HG03439 (cell line): Measurements from ENCODE around the gene ESPNL.
"Not testable (repeated sequence)": the region's sequence is repeated elsewhere in the genome, so short reads cannot be mapped to it uniquely, and the experiment has no call there.

ENCODE experiments used
- ATAC-seq: cut with Tn5 transposase; IDR thresholded peaks from one replicate; pipeline ENCODE4 v1.9.1; 2021; ENCODE audit warnings: mild to moderate bottlenecking, moderate library complexity; ENCODE audit not compliant: unreplicated experiment

The ESPNL gene

DNA sequence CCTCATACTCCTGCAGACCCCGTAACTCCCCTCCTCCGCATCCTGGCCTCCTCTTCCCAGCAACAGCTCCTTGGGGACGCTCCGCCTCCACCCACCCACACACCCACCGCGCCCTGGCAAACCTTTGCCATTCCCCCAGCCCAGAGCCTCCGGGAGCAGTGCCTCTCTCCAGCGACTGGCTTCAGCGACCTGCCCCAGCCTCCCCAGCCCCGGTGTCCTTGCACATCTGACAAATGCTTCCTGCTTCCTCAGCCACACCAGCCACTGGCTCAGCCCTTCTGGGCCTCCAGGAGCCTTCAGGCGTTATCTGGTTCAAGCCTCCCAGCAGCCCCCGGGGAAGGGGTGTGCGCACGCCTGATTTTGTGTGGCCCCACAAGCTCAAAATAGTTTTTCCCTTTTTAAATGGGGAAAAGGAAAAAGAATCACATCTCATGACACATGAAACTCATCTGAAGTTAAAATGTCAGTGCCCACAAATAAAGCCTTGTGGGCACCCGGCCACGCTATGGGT lies 14.2 kb downstream of the ESPNL start:
- ATAC-seq = no peak

DNA sequence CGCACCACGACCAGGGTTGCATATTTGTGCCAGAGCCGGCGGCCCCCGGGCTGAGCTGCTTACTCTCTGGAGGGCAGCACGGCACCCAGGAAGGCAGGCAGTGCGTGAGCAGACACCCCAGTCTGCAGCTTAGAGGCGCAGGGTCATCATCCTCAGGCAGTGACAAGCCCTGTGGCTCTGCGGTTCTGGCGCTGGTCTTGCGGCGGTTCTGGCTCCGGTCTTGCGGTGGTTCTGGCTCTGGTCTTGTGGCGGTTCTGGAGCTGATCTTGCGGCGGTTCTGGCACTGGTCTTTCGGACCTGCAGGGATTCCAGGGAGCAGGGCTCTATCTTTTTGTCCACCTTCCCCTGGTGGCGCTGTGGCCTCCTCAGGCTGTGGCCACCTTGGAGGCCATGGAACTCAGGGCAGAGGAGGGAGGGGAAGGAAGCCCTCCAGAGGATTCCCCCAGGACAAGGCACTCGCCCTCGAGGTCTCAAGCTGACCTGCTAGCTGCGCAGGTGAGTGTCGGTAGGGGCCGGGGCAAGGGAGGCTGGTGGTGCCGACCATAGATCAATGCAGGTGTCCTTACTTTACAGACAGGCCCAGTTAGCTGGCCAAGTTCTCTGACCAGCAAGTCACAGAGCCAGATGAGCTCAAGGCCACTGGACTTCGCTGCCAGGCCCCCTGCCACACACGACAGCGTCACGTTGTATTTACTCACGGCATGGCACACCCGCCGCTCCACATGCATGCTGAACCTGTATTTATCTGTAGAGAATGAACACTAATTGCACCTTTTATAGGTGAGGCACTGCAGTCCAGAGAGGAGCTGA lies 14.9 kb downstream of the ESPNL start:
- no peak for ATAC-seq

DNA sequence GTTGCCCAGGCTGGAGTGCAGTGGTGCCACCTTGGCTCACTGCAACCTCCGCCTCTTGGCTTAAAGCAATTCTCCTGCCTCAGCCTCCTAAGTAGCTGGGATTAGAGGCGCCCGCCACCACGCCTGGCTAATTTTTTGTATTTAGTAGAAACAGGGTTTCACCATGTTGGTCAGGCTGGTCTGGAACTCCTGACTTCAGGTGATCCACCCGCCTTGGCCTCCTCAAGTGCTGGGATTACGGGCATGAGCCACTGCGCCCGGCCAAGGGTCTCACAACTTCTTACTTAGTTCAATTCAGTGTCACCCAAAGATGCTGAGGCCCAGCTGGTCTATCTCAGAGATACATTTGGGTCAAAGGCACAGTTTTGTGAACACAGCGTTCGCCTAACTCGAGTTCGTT lies 15.6 kb downstream of the ESPNL start:
- not testable (repeated sequence) for ATAC-seq

DNA sequence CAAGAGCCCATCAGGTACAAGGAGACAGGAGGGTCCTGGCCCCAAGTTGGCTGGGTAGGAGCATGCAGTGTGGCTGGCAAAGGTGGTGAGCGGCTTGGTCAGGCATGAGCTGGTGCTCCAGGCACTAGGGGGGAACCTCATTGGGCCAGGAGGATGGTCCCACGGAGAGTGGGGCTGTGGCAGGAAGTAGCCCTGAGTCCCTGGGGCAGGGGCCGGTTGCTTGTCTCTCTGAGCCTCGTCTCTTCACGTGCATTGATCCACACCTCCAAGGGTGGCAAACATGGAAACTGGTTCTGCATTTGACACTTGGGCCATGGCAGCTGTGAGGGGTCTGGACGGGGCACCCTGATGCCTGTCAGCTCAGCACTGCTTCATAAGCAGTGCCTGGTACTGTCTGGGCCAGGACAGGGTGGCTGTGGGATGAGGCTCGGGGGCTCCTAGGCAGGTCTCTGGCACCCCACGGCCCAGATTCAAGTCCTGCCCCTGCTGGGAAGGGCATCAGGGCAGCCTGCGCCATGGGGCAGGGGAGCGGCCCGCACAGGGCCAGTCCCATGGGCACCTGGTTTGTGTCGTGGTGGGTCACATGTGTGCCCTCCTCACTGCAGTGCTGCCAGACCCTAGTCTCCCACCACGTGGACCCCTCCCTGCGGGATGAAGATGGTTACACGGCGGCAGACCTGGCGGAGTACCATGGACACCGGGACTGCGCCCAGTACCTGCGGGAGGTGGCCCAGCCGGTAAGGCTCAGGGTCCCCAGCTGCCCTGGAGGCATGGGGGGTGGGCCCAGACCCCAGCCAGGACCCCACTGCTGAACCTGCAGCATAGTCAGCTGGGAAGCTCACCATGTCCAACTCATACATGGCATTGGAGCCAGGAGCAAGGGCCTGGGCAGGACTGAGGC lies 16.4 kb downstream of the ESPNL start:
- ATAC-seq = no peak

DNA sequence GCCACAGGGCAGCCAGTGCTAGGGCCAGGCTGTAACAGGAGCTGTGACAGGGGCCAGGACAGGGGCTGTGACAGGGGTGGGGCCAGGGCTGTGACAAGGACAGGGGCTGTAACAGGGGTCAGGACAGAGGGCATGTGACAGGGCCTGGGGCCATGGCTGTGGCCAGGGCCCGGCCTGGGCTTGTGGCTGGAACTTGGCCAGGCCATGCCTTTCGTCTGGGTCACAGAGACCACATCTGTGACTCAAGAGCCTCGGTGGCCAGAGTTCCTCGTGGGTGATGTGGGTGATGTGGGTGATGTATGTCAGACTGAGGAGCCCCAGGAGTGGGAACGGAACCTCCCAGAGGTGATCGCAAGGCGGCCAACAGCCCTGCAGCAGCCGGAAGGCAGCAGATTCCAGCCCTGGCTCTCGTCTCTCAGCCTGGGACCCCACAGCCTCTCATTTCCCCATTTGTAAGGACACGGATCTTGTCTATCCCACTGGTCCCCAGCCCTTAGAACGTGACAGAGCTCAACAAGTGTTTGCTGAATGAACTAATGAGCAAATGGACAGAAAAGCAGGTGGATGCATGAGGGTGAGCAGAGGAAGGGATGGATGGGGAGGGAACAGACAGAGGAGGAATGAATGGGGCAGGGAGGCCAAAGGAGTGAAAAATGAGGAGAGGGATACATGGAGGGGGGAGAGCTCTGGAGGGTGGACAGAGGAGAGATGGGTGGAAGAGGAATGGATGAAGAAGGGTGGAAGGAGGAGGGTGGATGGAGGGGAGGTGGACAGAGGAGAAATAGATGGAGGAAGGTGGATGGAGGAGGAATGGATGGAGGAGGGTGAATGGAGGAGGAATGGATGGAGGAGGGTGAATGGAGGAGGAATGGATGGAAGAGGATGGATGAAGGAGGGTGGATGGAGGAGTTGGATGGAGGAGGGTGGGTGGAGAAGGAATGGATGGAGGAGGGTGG lies 17.3 kb downstream of the ESPNL start:
- ATAC-seq = no peak

DNA sequence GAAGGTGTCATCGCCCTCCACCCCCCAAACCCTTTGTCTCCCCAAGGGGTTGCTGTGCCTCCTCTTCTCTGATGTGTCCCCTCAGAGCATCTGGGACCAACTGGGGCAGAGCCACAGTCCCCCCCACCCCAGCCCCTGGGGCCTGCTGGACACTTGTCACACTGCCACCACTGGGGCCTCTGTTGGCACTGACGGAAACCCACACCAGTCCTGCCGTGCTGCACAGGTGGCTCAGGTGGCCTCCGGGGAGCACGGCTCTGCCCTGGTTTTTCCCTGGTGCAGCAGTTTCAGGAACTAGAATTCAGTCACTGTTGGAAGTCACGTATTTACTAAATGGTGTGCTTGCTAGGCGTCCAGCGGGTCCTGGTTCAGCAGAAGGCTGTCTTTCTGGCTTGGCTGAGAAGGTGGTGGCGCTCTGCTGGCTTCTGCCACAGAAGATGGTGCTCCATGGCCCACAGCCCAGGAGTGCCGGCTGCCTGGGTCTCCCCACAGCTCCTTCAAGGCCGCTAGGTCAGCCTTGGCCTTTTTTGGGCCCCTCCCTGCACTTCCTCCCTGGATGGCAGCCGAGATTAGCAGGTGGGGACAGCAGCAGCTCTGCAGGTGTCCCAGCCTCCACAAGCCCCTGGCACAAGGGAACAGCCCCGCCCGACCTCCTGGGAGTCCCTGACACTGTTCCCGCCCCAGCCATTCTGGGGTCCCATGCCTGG lies 19.8 kb downstream of the ESPNL start:
- ATAC-seq = no peak

DNA sequence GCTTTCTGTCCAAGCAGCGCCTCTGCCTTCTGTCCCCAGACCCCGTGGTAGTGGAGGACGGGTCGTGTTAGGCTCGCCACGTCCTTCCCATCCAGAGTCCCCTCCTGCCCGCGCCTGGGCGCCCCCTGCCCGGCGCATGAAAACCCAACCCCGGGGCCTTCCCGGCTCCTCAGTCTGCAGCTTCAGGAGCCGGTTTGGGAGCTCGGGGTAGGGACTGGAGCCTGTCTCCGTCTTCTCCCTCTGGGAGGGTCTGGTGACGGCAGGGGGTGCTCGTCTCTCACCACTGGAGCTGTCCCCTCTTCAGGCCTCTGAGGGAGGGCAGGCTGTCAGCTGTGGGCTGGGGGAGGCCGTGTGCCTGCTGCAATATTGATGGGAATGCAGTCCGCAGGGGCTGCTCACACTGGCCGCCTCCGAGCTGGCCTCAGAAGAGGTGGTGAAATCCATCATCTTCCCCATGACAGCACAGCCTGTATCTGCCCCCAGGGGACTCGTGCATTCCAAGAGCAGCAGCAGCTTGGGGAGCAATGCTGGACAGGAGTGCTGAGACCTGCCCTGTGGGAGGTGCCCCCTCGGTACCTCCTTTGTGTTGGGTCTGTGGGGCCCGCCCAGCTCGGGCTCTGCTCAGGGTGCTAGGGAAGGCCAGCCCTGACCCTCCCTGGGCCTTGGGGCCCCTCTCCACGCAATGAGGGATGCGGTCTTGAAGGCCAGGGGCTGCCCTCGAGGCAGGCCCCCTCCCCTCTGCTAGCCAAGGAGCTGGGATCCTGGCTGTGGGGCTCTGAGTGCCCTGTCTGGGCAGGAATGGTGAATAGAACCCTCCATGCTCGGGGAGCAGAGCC lies 20.5 kb downstream of the ESPNL start:
- ATAC-seq = no peak

DNA sequence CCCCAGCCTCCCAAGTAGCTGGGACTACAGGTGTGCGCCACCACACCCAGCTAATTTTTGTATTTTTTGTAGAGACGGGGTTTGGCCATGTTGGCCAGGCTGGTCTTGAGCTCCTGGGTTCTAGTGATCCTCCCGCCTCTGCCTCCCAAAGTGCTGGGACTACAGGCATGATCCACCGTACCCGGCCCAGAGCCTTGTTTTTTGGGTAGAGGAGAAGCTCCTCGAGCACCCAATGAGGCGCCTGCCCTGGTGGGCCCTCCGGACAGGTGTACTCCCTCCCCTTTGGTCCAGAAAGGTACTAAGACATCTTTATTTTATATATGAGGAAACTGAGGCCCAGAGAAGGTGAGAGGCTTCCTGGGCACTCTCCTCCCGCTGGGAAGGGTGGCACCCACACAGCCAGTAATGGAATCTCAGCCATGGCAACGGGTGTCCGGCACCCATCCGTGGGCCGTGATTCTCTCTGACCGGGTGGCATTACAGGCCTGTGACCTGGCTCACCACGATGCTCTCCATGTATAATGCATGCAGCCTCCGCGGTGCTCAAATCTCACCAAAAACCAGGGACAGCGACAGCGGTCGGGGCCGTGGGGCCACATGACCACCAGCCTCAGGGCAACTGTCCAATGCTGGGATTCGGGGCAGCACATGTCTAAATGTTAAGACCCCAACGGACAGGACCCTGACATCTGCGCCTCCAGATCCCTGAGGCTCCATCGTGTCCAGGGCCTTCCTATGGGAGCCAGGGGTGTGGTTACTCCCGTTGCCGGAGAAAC lies 21.6 kb downstream of the ESPNL start:
- ATAC-seq = no peak

DNA sequence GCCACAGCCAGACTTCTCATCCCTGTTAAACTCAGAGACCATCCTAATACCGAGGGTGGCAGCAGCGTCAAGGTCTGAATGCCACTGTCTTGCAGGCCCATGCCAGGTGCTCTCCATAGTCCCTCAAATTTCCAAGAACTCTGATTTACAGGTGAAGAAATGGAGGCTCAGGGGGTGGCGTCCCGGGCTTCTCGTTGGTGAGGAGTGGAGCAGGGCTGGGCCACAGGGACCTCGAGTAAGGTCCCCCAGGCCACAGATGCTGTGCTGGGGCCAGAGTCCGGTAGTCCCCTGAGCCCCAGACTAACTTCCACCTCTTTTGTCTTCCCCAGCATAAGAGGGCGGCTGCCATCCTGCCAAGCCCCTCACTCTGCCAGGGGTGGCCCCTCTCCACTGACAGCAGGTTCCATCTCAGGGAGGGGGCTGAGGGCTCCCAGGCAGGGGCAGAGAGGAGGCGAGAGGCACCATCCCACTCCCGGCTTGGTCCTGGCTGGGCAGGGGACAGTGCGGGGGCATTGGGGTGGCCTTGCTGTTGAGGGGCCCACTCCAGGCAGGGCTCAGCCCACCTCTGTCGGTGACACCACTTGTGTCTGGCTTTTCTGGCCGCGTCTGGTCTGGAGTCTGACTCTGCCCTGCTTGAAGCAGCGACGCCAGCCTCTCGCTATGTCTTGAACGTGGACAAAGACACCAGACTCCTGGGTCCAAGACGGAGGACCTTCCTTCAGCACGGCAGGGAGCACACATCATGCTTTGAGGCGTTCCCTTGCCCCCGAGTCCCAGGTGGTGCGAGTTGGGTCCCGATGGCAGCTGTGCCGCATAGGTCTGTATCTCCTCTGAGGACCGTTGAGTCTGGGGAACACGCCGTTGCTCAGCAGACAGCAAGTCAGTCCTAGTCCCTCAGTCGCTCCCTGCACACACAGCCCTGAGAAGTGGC lies 22.4 kb downstream of the ESPNL start:
- no peak for ATAC-seq

DNA sequence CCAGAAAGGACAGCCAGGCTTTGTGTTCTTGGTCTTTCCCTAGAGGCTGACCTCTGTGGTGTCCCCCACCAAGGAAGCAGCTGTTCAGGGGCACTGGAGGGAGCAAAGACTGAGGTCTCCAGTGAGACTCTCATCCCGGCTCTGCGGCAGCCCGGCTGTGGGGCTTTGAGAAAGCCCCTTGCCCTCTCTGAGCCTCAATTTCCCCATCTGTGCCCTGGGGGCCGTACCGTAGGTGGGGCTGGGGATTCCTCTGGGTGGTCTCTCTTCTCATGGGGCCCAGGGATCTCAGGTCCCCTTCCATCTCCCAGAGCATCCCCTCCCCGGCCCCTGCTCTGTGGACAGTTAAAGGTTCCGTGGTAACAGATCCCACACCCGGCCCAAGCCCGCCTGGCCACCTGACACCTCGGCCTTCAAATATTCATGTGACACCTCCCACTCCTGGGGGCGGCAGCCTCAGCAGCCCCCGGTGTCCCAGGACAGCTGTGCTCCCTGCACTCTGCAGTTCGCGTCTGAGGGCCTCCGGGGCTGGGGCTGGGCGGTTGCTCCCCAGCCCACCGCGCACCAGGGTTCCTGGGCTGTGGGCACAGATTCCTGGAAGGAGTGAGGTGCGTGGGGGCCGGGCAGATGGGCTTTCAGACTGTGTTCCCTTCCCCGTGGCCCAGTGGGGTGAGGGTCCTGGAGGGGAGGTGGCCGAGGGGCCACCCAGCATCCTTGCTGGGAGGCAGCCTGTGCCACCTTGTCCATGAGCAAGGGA lies 23.3 kb downstream of the ESPNL start:
- ATAC-seq = no peak

DNA sequence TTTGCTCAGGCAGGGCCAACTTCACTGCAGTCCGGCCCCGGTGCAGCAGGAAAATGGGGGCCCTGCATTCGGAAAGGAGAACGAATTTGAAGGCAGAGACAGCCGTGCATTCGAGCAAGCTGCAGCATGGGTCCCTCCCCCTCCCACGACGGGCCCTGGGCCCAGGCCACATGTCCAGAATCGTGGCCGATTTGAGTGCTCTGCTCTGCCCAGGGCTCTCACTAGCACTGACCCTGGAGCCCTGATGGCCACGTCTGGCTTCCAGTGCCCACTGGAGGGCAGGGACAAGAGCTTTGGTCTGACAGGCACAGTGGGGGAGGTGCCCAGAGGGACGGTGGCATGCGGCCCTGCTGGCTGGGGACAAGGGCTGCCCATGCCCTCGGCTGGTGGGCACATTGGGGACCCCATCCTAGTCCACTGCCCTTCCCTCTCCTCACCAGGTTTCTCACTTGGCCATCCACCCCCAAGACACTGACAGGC lies 23.9 kb downstream of the ESPNL start:
- no peak for ATAC-seq

DNA sequence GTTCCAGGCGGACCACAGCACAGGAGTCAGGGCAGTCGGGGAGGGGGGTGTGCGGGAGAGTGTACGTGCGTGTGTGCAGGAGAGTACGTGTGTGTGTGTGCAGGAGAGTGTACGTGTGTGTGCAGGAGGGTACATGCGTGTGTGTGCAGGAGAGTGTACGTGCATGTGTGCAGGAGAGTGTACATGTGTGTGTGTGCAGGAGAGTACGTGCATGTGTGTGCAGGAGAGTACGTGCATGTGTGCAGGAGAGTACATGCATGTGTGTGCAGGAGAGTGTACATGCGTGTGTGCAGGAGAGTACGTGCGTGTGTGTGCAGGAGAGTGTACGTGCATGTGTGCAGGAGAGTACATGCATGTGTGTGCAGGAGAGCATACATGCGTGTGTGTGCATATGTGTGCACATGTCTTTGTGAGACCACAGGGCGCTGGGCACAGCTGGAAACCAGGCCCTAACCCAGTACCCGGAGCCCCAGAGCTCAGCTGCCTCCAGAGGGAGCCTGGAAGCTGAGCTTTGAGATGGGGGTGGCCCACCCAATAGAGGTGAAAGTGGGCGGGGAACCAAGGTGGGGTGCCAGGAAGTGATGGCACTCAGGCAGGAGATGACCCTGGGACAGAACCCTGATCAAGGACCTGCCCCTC lies 24.5 kb downstream of the ESPNL start:
- ATAC-seq = no peak

DNA sequence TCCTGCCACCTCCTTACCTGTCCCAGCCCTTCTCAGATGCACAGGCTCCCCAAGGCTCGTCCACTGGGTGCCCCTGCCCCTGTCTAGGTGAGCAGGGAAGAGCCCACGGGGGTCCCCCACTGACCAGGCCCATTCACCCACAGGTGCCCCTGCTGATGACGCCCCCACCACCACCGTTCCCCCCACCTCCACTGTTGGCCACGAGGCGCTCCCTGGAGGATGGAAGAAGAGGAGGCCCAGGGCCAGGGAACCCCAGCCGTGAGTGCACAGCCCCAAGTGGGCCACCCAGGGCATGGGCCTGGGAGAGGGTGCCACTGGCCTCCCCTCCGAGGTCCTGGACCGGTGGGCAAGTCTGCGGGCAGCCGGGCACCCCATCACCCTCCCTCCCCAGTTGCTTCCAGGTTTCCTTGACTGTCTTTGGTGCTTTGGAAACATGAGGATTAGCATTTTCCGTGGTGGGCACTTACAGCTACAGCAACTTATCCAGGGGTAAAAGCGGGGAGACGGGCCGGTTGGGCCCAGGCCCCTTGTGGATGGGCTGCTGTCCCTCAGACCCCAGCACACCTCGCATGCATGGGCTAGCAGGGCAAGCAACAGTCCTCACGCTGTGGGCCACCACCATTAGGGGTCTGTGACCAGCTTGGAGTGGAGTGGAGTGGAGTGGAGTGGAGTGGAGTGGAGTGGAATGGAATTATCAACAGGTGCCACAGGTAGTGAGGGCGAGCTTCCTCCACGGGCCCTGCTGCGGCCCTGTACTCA lies 25.2 kb downstream of the ESPNL start:
- no peak for ATAC-seq

DNA sequence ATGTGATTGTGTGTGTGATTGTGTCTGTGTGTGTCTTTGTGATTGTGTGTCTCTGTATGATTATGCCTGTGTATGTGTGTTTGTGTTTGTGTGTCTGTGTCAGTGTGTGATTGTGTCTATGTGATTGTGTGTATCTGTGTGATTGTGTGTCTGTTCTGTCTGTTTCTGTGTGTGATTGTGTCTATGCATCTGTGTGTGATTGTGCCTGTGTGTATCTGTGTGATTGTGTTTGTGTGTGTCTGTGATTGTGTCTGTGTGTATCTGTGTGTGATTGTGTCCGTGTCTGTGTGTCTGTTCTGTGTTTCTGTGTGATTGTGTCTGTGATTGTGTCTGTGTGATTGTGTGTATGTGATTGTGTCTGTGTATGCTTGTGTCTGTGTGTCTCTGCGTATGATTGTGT lies 26.2 kb downstream of the ESPNL start:
- no peak for ATAC-seq

DNA sequence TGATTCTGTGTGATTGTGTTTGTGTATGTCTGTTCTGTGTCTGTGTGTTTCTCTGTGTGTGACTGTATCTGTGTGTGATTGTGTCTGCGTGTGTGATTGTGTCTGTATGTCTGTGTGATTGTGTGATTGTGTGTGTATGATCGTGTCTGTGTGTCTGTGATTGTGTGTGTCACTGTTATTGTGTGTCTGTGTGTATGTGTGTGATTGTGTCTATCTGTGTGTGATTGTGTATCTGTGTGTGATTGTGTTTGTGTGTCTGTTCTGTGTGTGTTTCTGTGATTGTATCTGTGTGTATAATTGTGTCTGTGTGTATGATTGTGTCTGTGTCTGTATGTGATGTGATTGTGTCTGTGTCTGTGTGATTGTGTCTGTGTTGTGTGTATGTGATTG lies 26.6 kb downstream of the ESPNL start:
- no peak for ATAC-seq
